Liver (tissue), 9 donors: ENCODE data around the gene NEBL. TPM values are rescaled to one million over a fixed set of nuclear protein-coding genes. Genes with fewer than 3 reads are reported as not detected.

ENCODE experiments used
- DNase-seq: peaks from one replicate; pipeline ENCODE4 v3.0.0-alpha.2; 2017; ENCODE audit warnings: low spot score
- H3K27ac ChIP-seq, 2 donors: one replicate each; pipeline ENCODE4 v1.7.0; 2013; ENCODE audit warnings: inconsistent platforms in 2 of 2, low read length in 2 of 2, control low read depth in 1 of 2, low read depth in 1 of 2, mild to moderate bottlenecking in 1 of 2
- H3K27me3 ChIP-seq, 4 donors: one replicate each; pipeline versions ENCODE4 v1.6.1 to v1.7.0; 2013; ENCODE audit warnings: low read length in 3 of 4, inconsistent platforms in 1 of 4, mild to moderate bottlenecking in 1 of 4, moderate library complexity in 1 of 4; ENCODE audit not compliant: control insufficient read depth in 4 of 4, insufficient read depth in 4 of 4
- H3K36me3 ChIP-seq, 4 donors: one replicate each; pipeline versions ENCODE4 v1.6.1 to v1.7.0; 2013; ENCODE audit warnings: low read length in 3 of 4, mild to moderate bottlenecking in 3 of 4, low read depth in 1 of 4, moderate library complexity in 1 of 4; ENCODE audit not compliant: control insufficient read depth in 4 of 4, insufficient read depth in 3 of 4
- H3K4me1 ChIP-seq, 4 donors: one replicate each; pipeline versions ENCODE4 v1.6.1 to v1.7.0; 2013; ENCODE audit warnings: low read length in 3 of 4, mild to moderate bottlenecking in 3 of 4, moderate library complexity in 1 of 4; ENCODE audit not compliant: control insufficient read depth in 4 of 4, insufficient read depth in 4 of 4
- H3K4me3 ChIP-seq, 3 donors: one replicate each; pipeline versions ENCODE4 v1.6.1 to v1.7.0; 2013; ENCODE audit warnings: low read length in 3 of 3, control low read depth in 1 of 3, low read depth in 1 of 3, mild to moderate bottlenecking in 1 of 3
- H3K9ac ChIP-seq, 2 donors: one replicate each; pipeline ENCODE4 v1.7.0; 2013; ENCODE audit warnings: low read length in 2 of 2, mild to moderate bottlenecking in 2 of 2, moderate library complexity in 2 of 2, control low read depth in 1 of 2, low read depth in 1 of 2
- H3K9me3 ChIP-seq, 4 donors: one replicate each; pipeline versions ENCODE4 v1.6.1 to v1.7.0; 2013; ENCODE audit warnings: low read length in 3 of 4; ENCODE audit not compliant: control insufficient read depth in 4 of 4
- EGR1 ChIP-seq, 2 donors: IDR thresholded peaks; 2 replicates each; pipeline ENCODE4 v1.6.1; 2016 to 2018; ENCODE audit warnings: antibody characterized with exemption in 2 of 2, low read depth in 2 of 2
- FOXA1 ChIP-seq: IDR thresholded peaks from 2 replicates; pipeline ENCODE4 v1.6.1; 2016; ENCODE audit warnings: antibody characterized with exemption
- GABPA ChIP-seq, 2 donors: IDR thresholded peaks in 1 of 2; conservative IDR thresholded peaks in 1 of 2; 2 replicates each; pipeline ENCODE4 v1.6.1; 2016; ENCODE audit warnings: antibody characterized with exemption in 2 of 2, mild to moderate bottlenecking in 1 of 2, moderate library complexity in 1 of 2
- HNF4A ChIP-seq, 2 donors: conservative IDR thresholded peaks; 2 replicates each; pipeline ENCODE4 v1.6.1; 2016; ENCODE audit warnings: antibody characterized with exemption in 2 of 2, mild to moderate bottlenecking in 2 of 2
- JUND ChIP-seq, 2 donors: IDR thresholded peaks; 2 replicates each; pipeline ENCODE4 v1.6.1; 2016; ENCODE audit warnings: antibody characterized with exemption in 2 of 2
- MAX ChIP-seq: IDR thresholded peaks from 2 replicates; pipeline ENCODE4 v1.6.1; 2016; ENCODE audit warnings: antibody characterized with exemption
- RAD21 ChIP-seq, 2 donors: IDR thresholded peaks; 2 replicates each; pipeline ENCODE4 v1.6.1; 2016; ENCODE audit warnings: antibody characterized with exemption in 2 of 2, mild to moderate bottlenecking in 2 of 2
- RXRA ChIP-seq, 2 donors: IDR thresholded peaks; 2 replicates each; pipeline ENCODE4 v1.6.1; 2017 to 2018; ENCODE audit warnings: antibody characterized with exemption in 2 of 2, mild to moderate bottlenecking in 1 of 2
- SP1 ChIP-seq: IDR thresholded peaks from 2 replicates; pipeline ENCODE4 v1.6.1; 2018; ENCODE audit warnings: antibody characterized with exemption, mild to moderate bottlenecking
- TAF1 ChIP-seq: conservative IDR thresholded peaks from 2 replicates; pipeline ENCODE4 v1.6.1; 2016; ENCODE audit warnings: antibody characterized with exemption, mild to moderate bottlenecking
- YY1 ChIP-seq: IDR thresholded peaks from 2 replicates; pipeline ENCODE4 v1.6.1; 2016; ENCODE audit warnings: antibody characterized with exemption, mild to moderate bottlenecking
- WGBS: extraction: QIAGEN DNeasy Blood & Tissue Kit; methylation state at CpG from one replicate; pipeline ENCODE4 v1.1.7; 2013; 5-methylcytosine and 5-hydroxymethylcytosine counted together
- polyA plus RNA-seq, 2 donors: library from polyadenylated mRNA; stranded (reverse) in 1 of 2; unstranded in 1 of 2; fragments of 200-250 nt in 1 of 2; fragments of >200 nt in 1 of 2; fragmentation: Nextera tagmentation in 1 of 2; extraction: Ambion mirVana in 1 of 2; gene quantifications; one replicate each; pipeline versions ENCODE4 v1.2.1 to v1.2.3, GENCODE V29; 2013 to 2015
- total RNA-seq, 2 donors: library from RNA; depleted of rRNA; stranded (reverse); fragments of >200 nt; gene quantifications; one replicate each; pipeline ENCODE4 v1.2.3, GENCODE V29; 2014
- TF ChIP-seq, protein P1 (sequence below): IDR thresholded peaks from 2 replicates; pipeline ENCODE4 v1.6.1; 2016; ENCODE audit warnings: antibody characterized with exemption
- TF ChIP-seq, protein P2 (sequence below): IDR thresholded peaks from 2 replicates; pipeline ENCODE4 v1.6.1; 2016; ENCODE audit warnings: antibody characterized with exemption
- donor health status: healthy.
- donor health status: healthy.
- donor health status: healthy.
- donor health status: healthy.
- donor health status: healthy.

The NEBL gene
- total and polyA plus RNA-seq, 4 donors: 0.22 to 1.8 (median 0.81) TPM

- 94% methylated on average over 2 of the region's 2 CpGs for WGBS
- Histone ChIP-seq H3K27ac (no peak overlapping the region), H3K9ac (no peak overlapping the region), H3K4me3 (no peak overlapping the region), H3K4me1 (no peaks in the 10 kb centered on the region), H3K36me3 (no peaks in the 10 kb centered on the region), H3K27me3 (no peaks in the 10 kb centered on the region), H3K9me3 (no peaks in the 10 kb centered on the region)
- TF ChIP-seq HNF4A (conservative IDR thresholded peaks at IDR 0.05) (no peak), YY1 (no peak), RXRA (IDR thresholded peaks at IDR 0.05) (no peak), TAF1 (no peak), EGR1 (IDR thresholded peaks at IDR 0.05; ENCODE audit: low read depth in 2 of 2) (no peak), JUND (IDR thresholded peaks at IDR 0.05) (no peak), GABPA (IDR thresholded peaks at IDR 0.05 in 1 of 2, conservative IDR thresholded peaks at IDR 0.05 in 1 of 2) (no peak), SP1 (no peak), MAX (no peak)
- TF ChIP-seq, protein P1, sequence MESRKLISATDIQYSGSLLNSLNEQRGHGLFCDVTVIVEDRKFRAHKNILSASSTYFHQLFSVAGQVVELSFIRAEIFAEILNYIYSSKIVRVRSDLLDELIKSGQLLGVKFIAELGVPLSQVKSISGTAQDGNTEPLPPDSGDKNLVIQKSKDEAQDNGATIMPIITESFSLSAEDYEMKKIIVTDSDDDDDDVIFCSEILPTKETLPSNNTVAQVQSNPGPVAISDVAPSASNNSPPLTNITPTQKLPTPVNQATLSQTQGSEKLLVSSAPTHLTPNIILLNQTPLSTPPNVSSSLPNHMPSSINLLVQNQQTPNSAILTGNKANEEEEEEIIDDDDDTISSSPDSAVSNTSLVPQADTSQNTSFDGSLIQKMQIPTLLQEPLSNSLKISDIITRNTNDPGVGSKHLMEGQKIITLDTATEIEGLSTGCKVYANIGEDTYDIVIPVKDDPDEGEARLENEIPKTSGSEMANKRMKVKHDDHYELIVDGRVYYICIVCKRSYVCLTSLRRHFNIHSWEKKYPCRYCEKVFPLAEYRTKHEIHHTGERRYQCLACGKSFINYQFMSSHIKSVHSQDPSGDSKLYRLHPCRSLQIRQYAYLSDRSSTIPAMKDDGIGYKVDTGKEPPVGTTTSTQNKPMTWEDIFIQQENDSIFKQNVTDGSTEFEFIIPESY: no peak
- TF ChIP-seq, protein P2, sequence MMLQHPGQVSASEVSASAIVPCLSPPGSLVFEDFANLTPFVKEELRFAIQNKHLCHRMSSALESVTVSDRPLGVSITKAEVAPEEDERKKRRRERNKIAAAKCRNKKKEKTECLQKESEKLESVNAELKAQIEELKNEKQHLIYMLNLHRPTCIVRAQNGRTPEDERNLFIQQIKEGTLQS: no peak
- DNase-seq: no peak
Observed at GRCh38 chr10:20882091-20882490, 15.0 kb downstream of the NEBL start.

GRCh38 chr10:20879136-20879535, 18.0 kb downstream of the NEBL start:
- no peak for DNase-seq
- Histone ChIP-seq H3K9ac (no peak overlapping the region), H3K27ac (no peak overlapping the region), H3K4me1 (no peaks in the 10 kb centered on the region), H3K4me3 (no peak overlapping the region), H3K36me3 (no peaks in the 10 kb centered on the region), H3K27me3 (no peaks in the 10 kb centered on the region), H3K9me3 (no peaks in the 10 kb centered on the region)
- TF ChIP-seq RAD21 (IDR thresholded peaks at IDR 0.05) (no peak), SP1 (no peak), FOXA1 (no peak), EGR1 (IDR thresholded peaks at IDR 0.05; ENCODE audit: low read depth in 2 of 2) (no peak), MAX (no peak), JUND (IDR thresholded peaks at IDR 0.05) (no peak)
- TF ChIP-seq, protein P1: no peak
- WGBS: 87% methylated on average over 2 of the region's 2 CpGs
